AG08396 (cell line): Measurements from ENCODE around the gene METTL1.
A peak's percentile ranks its signal among the peaks of the same experiment; 100 is the strongest.
"Not testable (repeated sequence)": the region's sequence is repeated elsewhere in the genome, so short reads cannot be mapped to it uniquely, and the experiment has no call there.

ENCODE experiments used
- DNase-seq: peaks from one replicate; pipeline ENCODE4 v3.0.0; 2012; ENCODE audit warnings: low spot score, mixed read lengths

The METTL1 gene

DNA sequence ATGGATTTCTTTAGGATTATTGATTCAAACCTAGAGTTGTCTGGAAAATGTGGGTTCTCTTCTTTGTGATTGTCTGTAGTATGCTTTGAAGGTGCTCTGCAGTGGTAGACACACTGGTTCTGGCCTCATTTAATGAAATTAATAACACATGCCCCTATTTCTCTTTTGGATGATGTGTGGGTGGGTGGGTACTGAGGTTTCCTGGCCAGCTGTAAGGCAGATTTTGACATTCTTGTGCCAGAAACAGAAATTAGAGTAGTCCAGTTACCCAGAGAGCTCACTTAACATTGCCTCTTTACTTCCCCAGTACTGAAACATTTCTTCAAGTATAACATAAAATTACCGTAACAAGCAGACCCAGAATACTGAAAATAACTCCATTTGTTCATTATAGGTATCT, 25.1 kb upstream of the METTL1 start:
- DNase-seq = no peak

GRCh38 chr12:57795354-57795753, 23.4 kb upstream of the METTL1 start:
- no peak for DNase-seq

DNA sequence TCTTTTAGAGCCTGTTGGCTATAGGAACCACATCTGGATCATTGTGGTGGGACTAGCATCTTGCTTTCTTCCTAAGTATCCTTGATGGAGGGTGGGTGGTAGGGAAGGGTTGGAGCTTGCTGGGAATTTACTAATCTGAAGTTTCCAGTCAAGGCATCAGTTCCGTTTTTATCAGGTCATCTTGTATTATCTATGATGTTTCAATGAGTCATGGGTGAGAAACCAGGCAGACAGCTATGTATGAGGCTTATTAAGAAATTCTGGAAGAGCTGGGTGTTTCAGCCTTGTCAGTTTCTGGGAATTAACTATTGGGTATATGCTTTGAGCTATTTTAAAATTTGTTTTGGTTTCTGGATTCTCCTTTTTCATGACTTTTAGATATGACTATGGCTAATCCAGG, 22.0 kb upstream of the METTL1 start:
- DNase-seq = peak; percentile 51

- no peak for DNase-seq
Observed at GRCh38 chr12:57783861-57784260, 12.0 kb upstream of the METTL1 start.

DNA sequence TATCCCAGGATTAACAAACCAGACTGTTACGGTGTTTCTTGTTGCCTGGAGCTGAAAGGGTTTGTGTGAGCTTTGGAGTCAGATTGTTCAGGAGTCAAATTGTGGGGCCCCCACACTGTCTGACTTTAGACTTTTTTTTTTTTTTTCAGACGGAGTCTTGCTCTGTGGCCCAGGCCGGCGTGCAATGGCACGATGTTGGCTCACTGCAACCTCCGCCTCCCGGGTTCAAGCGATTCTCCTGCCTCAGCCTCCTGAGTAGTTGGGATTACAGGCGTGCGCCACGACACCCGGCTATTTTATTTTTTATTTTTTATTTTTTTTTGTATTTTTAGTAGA, 11.5 kb upstream of the METTL1 start:
- no peak for DNase-seq

DNA sequence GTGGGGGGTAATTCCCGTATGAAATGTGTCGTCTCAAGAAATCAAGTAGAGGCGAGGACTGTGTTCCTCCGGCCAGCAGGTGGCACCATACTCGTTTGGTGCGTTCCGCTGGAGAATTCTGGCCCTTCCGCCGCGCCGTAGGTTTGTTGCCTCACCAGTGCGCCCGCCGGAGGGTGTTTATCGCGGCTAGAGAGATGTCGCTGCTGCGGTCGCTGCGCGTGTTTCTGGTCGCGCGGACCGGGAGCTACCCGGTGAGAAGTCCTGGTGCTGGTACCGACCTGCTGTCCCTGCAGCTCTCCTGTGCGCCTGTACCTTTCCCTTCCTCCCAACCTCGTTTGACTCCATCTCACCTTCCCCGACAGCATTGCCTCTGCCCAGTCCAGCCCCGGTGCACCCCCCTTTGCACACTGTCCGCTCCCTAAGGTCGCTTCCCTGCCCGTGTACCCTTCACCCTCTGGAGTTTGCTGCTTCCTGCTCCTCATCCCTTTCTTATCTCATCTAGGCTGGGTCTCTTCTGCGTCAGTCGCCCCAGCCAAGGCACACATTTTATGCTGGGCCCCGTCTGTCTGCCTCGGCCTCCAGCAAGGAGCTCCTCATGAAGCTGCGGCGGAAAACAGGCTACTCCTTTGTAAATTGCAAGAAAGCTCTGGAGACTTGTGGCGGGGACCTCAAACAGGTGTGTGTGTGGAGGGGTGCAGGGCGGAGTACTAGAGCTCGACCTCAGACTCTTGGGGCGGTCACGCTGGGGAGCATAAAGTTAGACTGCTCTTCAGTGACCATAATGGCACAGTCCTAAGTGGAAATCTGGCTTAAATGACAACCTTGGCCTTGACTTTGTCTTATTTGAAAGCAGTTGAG, 10.9 kb upstream of the METTL1 start, which contains the start of gene TSFM:
Gene TSFM, plus strand, starts transcription at position 180 of the 858 bp plus-strand sequence. Its CDS starts 15 bp downstream, at position 195.
- DNase-seq = peak; percentile 87

DNA sequence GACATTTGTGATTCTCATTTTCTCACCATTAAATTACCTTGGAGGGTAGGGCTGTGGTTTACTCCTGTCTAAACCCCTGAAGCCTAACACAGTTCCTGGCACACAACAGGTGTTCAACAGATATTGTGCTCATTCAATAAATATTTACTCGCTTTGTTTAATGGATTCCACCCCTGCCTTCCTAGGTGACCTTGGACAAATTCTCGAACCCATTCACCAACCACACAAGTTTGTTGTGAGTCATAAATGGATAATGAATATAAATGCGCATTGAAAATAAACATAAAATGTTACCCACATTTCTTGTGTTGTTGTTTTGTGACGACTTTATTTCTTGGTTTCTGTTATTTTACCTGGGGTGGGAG, 10.3 kb upstream of the METTL1 start:
- DNase-seq = no peak

DNA sequence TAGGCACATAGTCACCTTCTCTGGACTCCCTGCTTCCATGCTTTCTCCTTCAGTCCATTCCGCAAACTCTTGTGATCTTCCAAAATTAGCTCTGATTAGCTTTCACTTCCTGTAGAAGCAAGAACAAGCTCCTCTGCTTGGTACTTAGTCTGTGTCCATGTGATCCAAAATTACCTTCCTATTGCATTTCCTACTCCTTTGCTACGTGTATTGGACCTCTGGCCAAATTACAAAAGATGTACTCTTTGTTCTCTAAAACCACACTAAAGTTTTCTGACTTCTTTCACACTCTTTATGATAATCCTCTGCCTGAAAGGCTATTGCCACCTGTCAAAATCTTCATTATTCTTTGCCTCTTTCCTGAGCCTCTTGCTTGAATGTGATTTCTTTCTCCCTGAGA, 9.9 kb upstream of the METTL1 start:
- no peak for DNase-seq

DNA sequence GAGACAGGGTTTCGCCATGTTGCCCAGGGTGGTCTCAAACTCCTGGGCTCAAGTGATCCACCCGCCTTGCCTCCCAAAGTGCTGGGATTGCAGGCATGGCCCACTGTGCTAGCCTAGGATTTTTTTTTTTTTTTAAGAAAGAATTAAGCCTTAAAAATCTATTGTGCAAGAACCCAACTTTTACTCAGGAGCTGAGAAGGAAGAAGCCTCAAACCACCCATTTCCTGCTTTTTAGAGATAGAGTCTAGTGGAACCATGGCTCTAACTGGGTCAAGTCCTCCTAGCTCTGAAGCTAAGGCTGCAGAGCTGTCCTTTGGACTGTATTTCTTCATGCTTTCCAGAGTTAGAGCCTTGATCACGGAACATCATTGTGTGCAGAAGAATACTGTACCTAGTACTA, 9.3 kb upstream of the METTL1 start:
- no peak for DNase-seq

DNA sequence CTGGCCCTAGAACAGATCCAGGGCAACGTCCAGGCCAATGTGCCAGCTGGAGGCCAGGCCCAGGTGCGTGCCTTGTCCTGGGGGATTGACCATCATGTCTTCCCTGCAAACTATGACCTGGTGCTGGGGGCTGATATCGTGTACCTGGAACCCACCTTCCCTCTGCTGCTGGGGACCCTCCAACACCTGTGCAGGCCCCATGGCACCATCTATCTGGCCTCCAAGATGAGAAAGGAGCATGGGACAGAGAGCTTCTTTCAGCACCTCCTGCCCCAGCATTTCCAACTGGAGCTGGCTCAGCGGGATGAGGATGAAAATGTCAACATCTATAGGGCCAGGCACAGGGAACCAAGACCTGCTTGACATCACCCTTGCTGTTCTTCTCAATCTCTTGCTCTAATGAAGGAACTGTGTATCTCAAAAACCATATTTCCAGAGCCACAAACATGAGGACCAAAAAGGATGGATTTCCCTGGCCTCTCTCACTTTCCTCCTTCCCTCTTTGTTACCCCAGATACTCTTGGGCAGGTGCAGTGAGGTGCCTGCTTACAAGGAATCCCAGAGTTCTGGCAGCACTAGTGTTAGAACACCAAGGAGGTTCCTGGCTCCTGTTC, 8.5 kb upstream of the METTL1 start:
- DNase-seq = no peak

DNA sequence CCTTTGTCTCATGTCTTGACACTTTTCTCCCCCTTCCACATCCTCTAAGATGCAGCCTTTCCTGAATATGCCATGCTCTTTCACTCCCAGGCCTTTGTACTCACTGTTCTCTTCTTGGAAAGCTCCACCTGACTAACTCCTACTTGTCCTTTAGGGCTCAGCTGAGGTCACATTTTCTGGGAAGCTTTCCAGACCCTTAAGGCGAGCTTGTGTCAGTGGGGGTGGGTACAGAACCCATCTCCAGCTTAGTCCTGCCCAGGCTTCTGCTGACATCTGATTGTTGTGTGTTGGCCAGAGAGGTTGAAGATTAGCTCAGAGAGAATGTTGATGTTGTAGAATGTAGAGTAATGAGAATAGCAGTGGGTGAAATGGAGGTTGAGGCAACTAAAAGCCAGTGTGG, 7.8 kb upstream of the METTL1 start:
- no peak for DNase-seq

DNA sequence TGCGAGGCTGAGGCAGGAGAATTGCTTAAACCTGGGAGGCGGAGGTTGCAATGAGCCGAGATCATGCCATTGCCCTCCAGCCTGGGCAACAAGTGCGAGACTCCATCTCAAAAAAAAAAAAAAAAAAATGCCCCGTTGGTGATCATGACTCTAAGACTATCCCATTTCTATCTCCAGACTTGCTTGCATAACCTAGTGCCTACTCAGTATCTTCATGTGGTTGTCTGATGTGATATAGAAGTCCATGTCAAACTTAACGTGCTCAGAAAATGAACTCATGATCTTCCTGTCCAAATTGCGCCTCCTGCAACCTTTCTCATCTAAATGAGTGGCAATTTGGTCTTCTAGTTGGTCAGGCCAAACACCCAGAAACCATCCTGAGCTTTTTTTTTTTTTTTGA, 6.0 kb upstream of the METTL1 start:
- no peak for DNase-seq

DNA sequence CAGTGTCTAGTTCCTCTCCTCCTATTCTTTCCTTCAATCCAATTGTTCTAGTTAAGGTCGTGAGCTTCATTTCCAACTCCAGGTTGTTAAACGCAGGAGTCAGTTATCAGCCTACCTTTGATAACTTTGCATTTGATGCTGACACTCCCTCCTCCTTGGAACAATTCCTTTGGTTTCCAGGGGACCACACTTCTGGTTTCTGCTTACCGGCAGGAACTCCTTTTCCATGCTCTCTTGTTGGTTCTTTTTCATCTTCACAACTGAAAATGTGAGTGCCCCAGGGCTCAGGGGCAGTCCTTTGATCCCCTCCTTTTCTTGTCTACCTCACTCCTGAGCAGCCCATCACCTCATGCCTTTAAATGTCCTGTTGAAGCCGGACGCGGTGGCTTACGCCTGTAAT, 5.5 kb upstream of the METTL1 start:
- DNase-seq = no peak

- DNase-seq = no peak
Observed at GRCh38 chr12:57776247-57776587, 4.3 kb upstream of the METTL1 start.

- DNase-seq = no peak
Observed at GRCh38 chr12:57775563-57776246, 3.8 kb upstream of the METTL1 start.

- DNase-seq = no peak
Observed at GRCh38 chr12:57775044-57775443, 3.1 kb upstream of the METTL1 start.

DNA sequence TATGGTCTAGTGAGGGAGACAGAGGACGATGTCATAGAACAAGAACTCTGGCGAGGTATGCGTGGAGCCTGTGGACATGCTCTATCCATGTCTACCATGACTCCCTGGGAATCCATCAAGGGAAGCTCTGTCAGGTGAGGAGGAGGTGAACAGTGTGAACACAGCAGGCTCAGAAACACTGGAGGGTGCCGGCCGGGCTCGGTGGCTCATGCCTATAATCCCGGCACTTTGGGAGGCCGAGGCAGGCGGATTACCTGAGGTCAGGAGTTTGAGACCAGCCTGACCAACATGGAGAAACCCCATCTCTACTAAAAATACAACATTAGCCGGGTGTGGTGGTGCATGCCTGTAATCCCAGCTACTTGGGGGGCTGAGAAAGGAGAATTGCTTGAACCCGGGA, 2.7 kb upstream of the METTL1 start:
- DNase-seq = not testable (repeated sequence)

GRCh38 chr12:57772429-57773322, 771 bp upstream of the METTL1 start, which contains the start of gene EEF1AKMT3:
Gene EEF1AKMT3 (plus strand): TSS chr12:57772614. CDS start chr12:57772725, 111 bp downstream.
- peak; percentile 69 for DNase-seq

GRCh38 chr12:57771236-57771872, 551 bp downstream of the METTL1 start:
- peak; percentile 93 for DNase-seq

GRCh38 chr12:57770734-57771133, 1.2 kb downstream of the METTL1 start:
- DNase-seq = no peak

DNA sequence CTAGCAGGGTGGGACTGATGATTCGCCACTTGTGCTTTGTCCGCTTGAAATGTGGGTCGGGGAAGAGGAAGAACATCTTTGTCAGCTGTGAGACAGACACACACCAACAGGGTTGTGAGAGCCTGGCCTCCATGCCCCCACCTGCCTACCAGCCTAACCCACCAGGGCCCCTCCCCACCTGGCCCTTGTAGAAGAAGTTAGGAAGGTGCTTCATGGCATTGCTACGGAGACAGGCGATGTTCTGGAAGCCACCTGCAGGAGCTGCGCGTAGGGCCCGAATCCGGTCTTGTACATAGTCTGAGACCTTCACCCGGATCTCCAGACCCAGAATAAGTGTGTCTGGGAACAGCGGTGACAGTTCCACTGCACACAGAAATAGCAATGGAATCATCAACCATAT, 2.3 kb downstream of the METTL1 start:
- DNase-seq = no peak

- DNase-seq = no peak
Observed at GRCh38 chr12:57767876-57768275, 4.0 kb downstream of the METTL1 start.
